Measurements from ENCODE around the gene SLC37A3.

DNA sequence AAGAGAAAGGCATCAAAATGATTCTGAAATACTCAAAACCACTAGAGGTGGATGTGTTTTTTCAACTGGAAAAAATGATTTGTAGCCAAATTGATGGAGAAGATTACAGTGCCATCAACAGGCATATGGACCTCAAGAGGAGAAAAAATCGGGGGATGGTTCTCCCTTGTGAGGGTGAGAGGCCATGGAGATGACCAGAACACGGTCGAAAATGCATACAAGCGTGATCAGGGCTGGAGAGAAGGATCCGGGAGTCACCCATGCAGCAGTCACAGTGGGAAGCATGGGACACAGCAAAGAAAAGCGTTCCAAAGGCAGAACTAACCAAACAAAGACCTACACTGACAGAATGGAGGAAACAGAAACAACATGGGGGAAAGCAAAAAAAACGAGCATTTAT is 80.3 kb downstream of the SLC37A3 start:
- TF ChIP-seq SUZ12 (IDR thresholded peaks at IDR 0.05; ENCODE audit: extremely low read depth, insufficient read depth, insufficient read length) (no peak), YY1 (IDR thresholded peaks at IDR 0.05; ENCODE audit: insufficient read depth, insufficient read length) (no peak)
